ENCODE data around the gene OGFOD1. TPM values are rescaled to one million over a fixed set of nuclear protein-coding genes. Genes with fewer than 3 reads are reported as not detected.

OGFOD1 gene
- total and polyA plus RNA-seq, 2 of the 13 experiments (the other 11 are each of a cell fraction or from before 2014, with no cell fraction given), result 35.2 to 81.3 TPM

- TF ChIP-seq ARID5B (CRISPR knock-in tag; IDR thresholded peaks at IDR 0.05) (no peak; the same call in 1 of the 2 replicates), HNRNPLL (IDR thresholded peaks at IDR 0.05; ENCODE audit: low read depth, low read length, poor library complexity, severe bottlenecking) (peak; percentile 60), KLF13 (CRISPR knock-in tag; IDR thresholded peaks at IDR 0.05) (no peak), NFRKB (IDR thresholded peaks at IDR 0.05) (no peak), HHEX (CRISPR knock-in tag; IDR thresholded peaks at IDR 0.05) (no peak), SMAD9 (CRISPR knock-in tag; IDR thresholded peaks at IDR 0.05) (no peak), ZNF280B (CRISPR knock-in tag; IDR thresholded peaks at IDR 0.05; ENCODE audit: borderline replicate concordance) (no peak), ZNF20 (CRISPR knock-in tag; IDR thresholded peaks at IDR 0.05) (no peak), RNF219 (CRISPR knock-in tag; IDR thresholded peaks at IDR 0.05) (no peak), JUND (CRISPR knock-in tag; IDR thresholded peaks at IDR 0.05) (no peak), SIX4 (CRISPR knock-in tag; IDR thresholded peaks at IDR 0.05) (no peak), PHF21A (CRISPR knock-in tag; IDR thresholded peaks at IDR 0.05) (peak; percentile 82; the same call in 1 of the 2 replicates), RAD21 (CRISPR knock-in tag; IDR thresholded peaks at IDR 0.05) (peak; percentile 82), XBP1 (CRISPR knock-in tag; IDR thresholded peaks at IDR 0.05) (no peak), FIP1L1 (IDR thresholded peaks at IDR 0.05; ENCODE audit: borderline replicate concordance, insufficient read depth, low read depth, low read length) (no peak), THRA (CRISPR knock-in tag; IDR thresholded peaks at IDR 0.05; ENCODE audit: borderline replicate concordance) (no peak), JDP2 (CRISPR knock-in tag; IDR thresholded peaks at IDR 0.05; ENCODE audit: borderline replicate concordance) (no peak)
- TF ChIP-seq, protein P1, sequence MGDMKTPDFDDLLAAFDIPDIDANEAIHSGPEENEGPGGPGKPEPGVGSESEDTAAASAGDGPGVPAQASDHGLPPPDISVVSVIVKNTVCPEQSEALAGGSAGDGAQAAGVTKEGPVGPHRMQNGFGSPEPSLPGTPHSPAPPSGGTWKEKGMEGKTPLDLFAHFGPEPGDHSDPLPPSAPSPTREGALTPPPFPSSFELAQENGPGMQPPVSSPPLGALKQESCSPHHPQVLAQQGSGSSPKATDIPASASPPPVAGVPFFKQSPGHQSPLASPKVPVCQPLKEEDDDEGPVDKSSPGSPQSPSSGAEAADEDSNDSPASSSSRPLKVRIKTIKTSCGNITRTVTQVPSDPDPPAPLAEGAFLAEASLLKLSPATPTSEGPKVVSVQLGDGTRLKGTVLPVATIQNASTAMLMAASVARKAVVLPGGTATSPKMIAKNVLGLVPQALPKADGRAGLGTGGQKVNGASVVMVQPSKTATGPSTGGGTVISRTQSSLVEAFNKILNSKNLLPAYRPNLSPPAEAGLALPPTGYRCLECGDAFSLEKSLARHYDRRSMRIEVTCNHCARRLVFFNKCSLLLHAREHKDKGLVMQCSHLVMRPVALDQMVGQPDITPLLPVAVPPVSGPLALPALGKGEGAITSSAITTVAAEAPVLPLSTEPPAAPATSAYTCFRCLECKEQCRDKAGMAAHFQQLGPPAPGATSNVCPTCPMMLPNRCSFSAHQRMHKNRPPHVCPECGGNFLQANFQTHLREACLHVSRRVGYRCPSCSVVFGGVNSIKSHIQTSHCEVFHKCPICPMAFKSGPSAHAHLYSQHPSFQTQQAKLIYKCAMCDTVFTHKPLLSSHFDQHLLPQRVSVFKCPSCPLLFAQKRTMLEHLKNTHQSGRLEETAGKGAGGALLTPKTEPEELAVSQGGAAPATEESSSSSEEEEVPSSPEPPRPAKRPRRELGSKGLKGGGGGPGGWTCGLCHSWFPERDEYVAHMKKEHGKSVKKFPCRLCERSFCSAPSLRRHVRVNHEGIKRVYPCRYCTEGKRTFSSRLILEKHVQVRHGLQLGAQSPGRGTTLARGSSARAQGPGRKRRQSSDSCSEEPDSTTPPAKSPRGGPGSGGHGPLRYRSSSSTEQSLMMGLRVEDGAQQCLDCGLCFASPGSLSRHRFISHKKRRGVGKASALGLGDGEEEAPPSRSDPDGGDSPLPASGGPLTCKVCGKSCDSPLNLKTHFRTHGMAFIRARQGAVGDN (CRISPR knock-in tag; IDR thresholded peaks at IDR 0.05), result peak; percentile 59; the same call in 1 of the 2 replicates
Measured at GRCh38 chr16:56425439-56425832, 25.9 kb upstream of the OGFOD1 start, which contains the start of gene AMFR (continued).

Measured in HepG2 (cell line).